IMR-90 (cell line): ENCODE results near the gene BANP. TPM values are rescaled to one million over a fixed set of nuclear protein-coding genes. Genes with fewer than 3 reads are reported as not detected.
A peak's percentile ranks its signal among the peaks of the same experiment; 100 is the strongest.

Source experiments
- ATAC-seq: fragments of 200-7000 bp; cut with Tn5 transposase; 2 replicates; pipeline ENCODE4 v1.9.1; 2020; ENCODE audit warnings: low read depth, mild to moderate bottlenecking, moderate library complexity
- BruUV-seq: library from RNA; stranded (reverse); fragments of 400-500 nt; replicated peaks from 2 replicates; lab custom pipeline; 2021; lab: Mats Ljungman, UMichigan
- CTCF ChIA-PET: fragments of 300-600 bp; formaldehyde crosslinking; extraction: SDS; loops from one replicate; lab custom pipeline; 2021; ENCODE audit warnings: antibody characterized with exemption; lab: Yijun Ruan, JAX
- POLR2A ChIA-PET: fragments of 300-600 bp; sonication (Branson Sonifier 250); formaldehyde crosslinking; loops from one replicate; lab custom pipeline; 2022; ENCODE audit warnings: antibody characterized with exemption; ENCODE audit not compliant: unreplicated experiment; lab: Charles Lee
- DNase-seq: peaks from one replicate; pipeline ENCODE4 v3.0.0; 2013
- H2AFZ ChIP-seq: replicated peaks from 2 replicates; pipeline ENCODE3; 2013; ENCODE audit warnings: low read length, mild to moderate bottlenecking; ENCODE audit not compliant: poor library complexity
- H2AK5ac ChIP-seq: 2 replicates; pipeline ENCODE4 v1.6.1; 2013; ENCODE audit warnings: low read depth, low read length, inconsistent platforms
- H2AK9ac ChIP-seq: replicated peaks from 2 replicates; pipeline ENCODE3; 2013; ENCODE audit warnings: mild to moderate bottlenecking, low read depth, low read length, moderate library complexity; ENCODE audit not compliant: poor library complexity
- H2BK120ac ChIP-seq: 2 replicates; pipeline ENCODE4 v1.6.1; 2013; ENCODE audit warnings: low read depth, low read length, inconsistent platforms
- H2BK15ac ChIP-seq: 3 replicates; pipeline ENCODE4 v1.6.1; 2013; ENCODE audit warnings: low read depth, low read length, inconsistent platforms
- H2BK20ac ChIP-seq: 2 replicates; pipeline ENCODE4 v1.6.1; 2013; ENCODE audit warnings: low read depth, mild to moderate bottlenecking, inconsistent platforms, low read length, moderate library complexity
- H2BK5ac ChIP-seq: 2 replicates; pipeline ENCODE4 v1.6.1; 2013; ENCODE audit warnings: mild to moderate bottlenecking, low read depth, low read length, inconsistent platforms; ENCODE audit not compliant: poor library complexity, severe bottlenecking
- H3K14ac ChIP-seq: replicated peaks from 2 replicates; pipeline ENCODE4 v1.6.1; 2013; ENCODE audit warnings: low read depth, low read length, inconsistent platforms
- H3K18ac ChIP-seq: 2 replicates; pipeline ENCODE4 v1.6.1; 2013; ENCODE audit warnings: low read depth, low read length, control low read depth
- H3K23ac ChIP-seq: 2 replicates; pipeline ENCODE4 v1.6.1; 2013; ENCODE audit warnings: low read depth, low read length, inconsistent platforms
- H3K27ac ChIP-seq: 2 replicates; pipeline ENCODE4 v1.5.1; 2013; ENCODE audit warnings: mild to moderate bottlenecking, control low read depth, low read length; ENCODE audit not compliant: insufficient read depth
- H3K27me3 ChIP-seq: 2 replicates; pipeline ENCODE4 v1.6.1; 2013; ENCODE audit warnings: low read length; ENCODE audit not compliant: control insufficient read depth, insufficient read depth
- H3K36me3 ChIP-seq: 2 replicates; pipeline ENCODE4 v1.6.1; 2013; ENCODE audit warnings: low read length, mixed read lengths; ENCODE audit not compliant: control insufficient read depth, insufficient read depth
- H3K4ac ChIP-seq: 2 replicates; pipeline ENCODE4 v1.6.1; 2013; ENCODE audit warnings: low read depth, low read length, inconsistent platforms
- H3K4me1 ChIP-seq: 2 replicates; pipeline ENCODE4 v1.6.1; 2013; ENCODE audit warnings: low read length, mixed read lengths; ENCODE audit not compliant: control insufficient read depth, insufficient read depth
- H3K4me2 ChIP-seq: 2 replicates; pipeline ENCODE4 v1.6.1; 2013; ENCODE audit warnings: low read depth, mild to moderate bottlenecking, control low read depth, low read length, moderate library complexity
- H3K4me3 ChIP-seq: 2 replicates; pipeline ENCODE4 v1.5.1; 2013; ENCODE audit warnings: low read depth, mild to moderate bottlenecking, control low read depth, low read length, moderate library complexity; ENCODE audit not compliant: insufficient read depth
- H3K56ac ChIP-seq: 2 replicates; pipeline ENCODE4 v1.6.1; 2013; ENCODE audit warnings: low read length, inconsistent platforms; ENCODE audit not compliant: insufficient read depth; ENCODE audit errors: extremely low read depth
- H3K79me1 ChIP-seq, 2 experiments: 2 replicates each; pipeline ENCODE4 v1.6.1; 2013; ENCODE audit warnings: low read length in 2 of 2, inconsistent platforms in 1 of 2, low read depth in 1 of 2
- H3K9ac ChIP-seq: 2 replicates; pipeline ENCODE4 v1.6.1; 2013; ENCODE audit warnings: low read depth, low read length, control low read depth
- H3K9me1 ChIP-seq: 2 replicates; pipeline ENCODE4 v1.6.1; 2013; ENCODE audit warnings: low read length, inconsistent platforms; ENCODE audit not compliant: insufficient read depth
- H3K9me3 ChIP-seq: 2 replicates; pipeline ENCODE4 v1.6.1; 2013; ENCODE audit warnings: low read length; ENCODE audit not compliant: control insufficient read depth, insufficient read depth
- H4K20me1 ChIP-seq: 2 replicates; pipeline ENCODE4 v1.6.1; 2013; ENCODE audit warnings: low read length, inconsistent platforms; ENCODE audit not compliant: insufficient read depth
- H4K5ac ChIP-seq: 2 replicates; pipeline ENCODE4 v1.6.1; 2013; ENCODE audit warnings: mild to moderate bottlenecking, low read depth, low read length, control low read depth
- H4K8ac ChIP-seq, 2 experiments: 2 replicates each; pipeline ENCODE4 v1.6.1; 2013; ENCODE audit warnings: low read depth in 2 of 2, low read length in 2 of 2, control low read depth in 1 of 2, inconsistent platforms in 1 of 2
- H4K91ac ChIP-seq: 2 replicates; pipeline ENCODE4 v1.6.1; 2013; ENCODE audit warnings: low read depth, low read length, inconsistent platforms; ENCODE audit not compliant: insufficient read depth
- MAFK ChIP-seq: IDR thresholded peaks from 2 replicates; pipeline ENCODE4 v1.6.1; 2012; ENCODE audit warnings: low read depth, low read length, improper control_type of control experiment
- MAZ ChIP-seq: IDR thresholded peaks from 2 replicates; pipeline ENCODE4 v1.6.1; 2012; ENCODE audit warnings: low read depth, mild to moderate bottlenecking, low read length, improper control_type of control experiment, moderate library complexity, borderline replicate concordance
- SMC3 ChIP-seq: fragments of 150-350 bp; IDR thresholded peaks from 2 replicates; pipeline ENCODE4 v1.6.1; 2016; ENCODE audit warnings: low read depth, mild to moderate bottlenecking, antibody characterized with exemption, low read length, moderate library complexity
- WGBS, 2 experiments: methylation state at CpG; one replicate each; pipeline versions ENCODE4 v1.1.5 to v1.1.7; 2013; ENCODE audit warnings: missing lambda C conversion rate in 2 of 2; ENCODE audit not compliant: insufficient read length in 1 of 2; ENCODE audit errors: extremely low coverage in 2 of 2; 5-methylcytosine and 5-hydroxymethylcytosine counted together
- dilution Hi-C: fragments of 300-500 bp; cut with HindIII; formaldehyde crosslinking; loops from one replicate; pipeline ENCODE4 v1.14.3; 2018; ENCODE audit warnings: low sequenced_read_pairs; ENCODE audit not compliant: unreplicated experiment
- in situ Hi-C: fragments of 300-500 bp; cut with MboI; formaldehyde crosslinking; loops from 3 replicates; pipeline ENCODE4 v1.14.3; 2019; ENCODE audit warnings: low sequenced_read_pairs, inconsistent platforms, mixed read lengths
- intact Hi-C: fragments of 100-400 bp; cut with micrococcal nuclease; formaldehyde crosslinking; loops from 2 replicates; pipeline ENCODE4 v1.10.0; 2022
- polyA plus RNA-seq, 3 experiments: library from polyadenylated mRNA; depleted of rRNA; stranded (reverse); fragments of >200 nt; gene quantifications; 2 replicates each; pipeline ENCODE4 v1.2.3, GENCODE V29; 2012; ENCODE audit warnings: low replicate concordance in 1 of 3
- total RNA-seq: library from RNA; depleted of rRNA; stranded (reverse); fragments of >200 nt; gene quantifications from 2 replicates; pipeline ENCODE4 v1.2.3, GENCODE V29; 2012

Gene BANP
- total and polyA plus RNA-seq, 2 of the 4 experiments (the other 2 are of a cell fraction) = 17.4 to 17.9 TPM

DNA sequence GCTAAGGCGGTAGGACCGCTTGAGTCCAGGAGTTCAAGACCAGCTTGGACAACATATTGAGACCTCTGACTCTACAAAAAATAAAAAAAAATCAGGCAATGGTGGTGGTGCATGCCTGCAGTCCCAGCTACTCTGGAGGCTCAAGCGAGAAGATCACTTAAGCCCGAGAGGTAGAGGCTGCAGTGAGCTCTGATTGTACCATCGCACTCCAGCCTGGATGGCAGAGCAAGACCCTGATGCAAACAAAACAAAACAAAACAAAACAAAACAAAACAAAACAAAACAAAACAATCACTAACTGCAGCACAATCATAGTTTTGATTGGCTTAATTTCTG lies 2.5 kb upstream of the BANP start:
- CTCF ChIA-PET = no interaction called here
- H3K36me3 ChIP-seq = peaks cover under 1% of the 10 kb centered on the region

More for the DNA sequence above, 2.5 kb upstream of the BANP start:
- Histone ChIP-seq H3K4me3 (no peak overlapping the region), H3K23ac (no peak overlapping the region), H3K27me3 (no peaks in the 10 kb centered on the region), H3K4ac (no peak overlapping the region), H2AFZ (no peak overlapping the region), H2BK5ac (no peak overlapping the region), H4K5ac (no peak overlapping the region), H3K4me2 (no peak overlapping the region), H2BK120ac (no peak overlapping the region), H3K56ac (no peak overlapping the region), H3K18ac (no peak overlapping the region), H2AK9ac (no peak overlapping the region), H3K79me1 (peaks cover 15 to 18% of the 10 kb centered on the region in 2 experiments), H2BK15ac (no peak overlapping the region), H4K8ac (no peak overlapping the region), H3K9me3 (no peaks in the 10 kb centered on the region), H2AK5ac (no peak overlapping the region), H3K9me1 (peaks cover 6% of the 10 kb centered on the region; the same call in 1 of the 2 replicates), H3K9ac (no peak overlapping the region), H2BK20ac (no peak overlapping the region), H3K14ac (no peak overlapping the region), H3K4me1 (peaks cover 4% of the 10 kb centered on the region), H4K91ac (no peak overlapping the region), H3K27ac (no peak overlapping the region), H4K20me1 (no peaks in the 10 kb centered on the region)
- DNase-seq (no peak), ATAC-seq (no peak)
- BruUV-seq = no TSS peak
- intact Hi-C loops (no loop called here), dilution Hi-C loops (no loop called here), in situ Hi-C loops (no loop called here)
- no peak for TF ChIP-seq SMC3
- TF ChIP-seq MAZ = no peak
- peak; percentile 68; the same call in 1 of the 2 replicates for TF ChIP-seq MAFK
- WGBS, 2 experiments = 96% methylated on average over 3 of the region's 5 CpGs; no CpG with 5 or more reads in 1 of the 2 experiments
- POLR2A ChIA-PET = no interaction called here
